22Rv1 (cell line): ENCODE results near the gene OR2Y1.

Experiments
- CTCF ChIP-seq: fragments of 450-650 bp; IDR thresholded peaks from 2 replicates; pipeline ENCODE4 v1.5.1; 2017; ENCODE audit warnings: mild to moderate bottlenecking
- ZFX ChIP-seq: fragments of 450-650 bp; IDR thresholded peaks from 2 replicates; pipeline ENCODE4 v1.6.1; 2017; ENCODE audit warnings: antibody characterized with exemption, borderline replicate concordance

- TF ChIP-seq CTCF (no peak), ZFX (no peak)
These were observed at the start of gene OR2Y1 for GRCh38 chr5:180739958-180740357.
